HEK293 (cell line): ENCODE data around the gene HLA-DPB1.

Experiments
- CTCF ChIP-seq: fragments of 450-650 bp; formaldehyde crosslinking; IDR thresholded peaks from 2 replicates; pipeline ENCODE4 v1.5.1; 2016; ENCODE audit warnings: missing biosample characterization, missing genetic modification characterization
- GLI4 ChIP-seq: fragments of 450-650 bp; formaldehyde crosslinking; IDR thresholded peaks from 2 replicates; pipeline ENCODE4 v1.5.1; 2016; ENCODE audit warnings: missing biosample characterization, missing genetic modification characterization
- KLF7 ChIP-seq: fragments of 450-650 bp; formaldehyde crosslinking; IDR thresholded peaks from 2 replicates; pipeline ENCODE4 v1.5.1; 2016; ENCODE audit warnings: missing biosample characterization, missing genetic modification characterization, borderline replicate concordance
- ZNF214 ChIP-seq: fragments of 450-650 bp; formaldehyde crosslinking; IDR thresholded peaks from 2 replicates; pipeline ENCODE4 v1.5.1; 2017; ENCODE audit warnings: missing biosample characterization, mild to moderate bottlenecking, missing genetic modification characterization, borderline replicate concordance
- ZNF292 ChIP-seq: fragments of 450-650 bp; formaldehyde crosslinking; IDR thresholded peaks from 2 replicates; pipeline ENCODE4 v1.5.1; 2016; ENCODE audit warnings: low read depth, missing biosample characterization, missing genetic modification characterization, borderline replicate concordance
- ZNF311 ChIP-seq: fragments of 450-650 bp; formaldehyde crosslinking; IDR thresholded peaks from 2 replicates; pipeline ENCODE4 v1.5.1; 2017; ENCODE audit warnings: missing biosample characterization, missing genetic modification characterization, borderline replicate concordance

DNA sequence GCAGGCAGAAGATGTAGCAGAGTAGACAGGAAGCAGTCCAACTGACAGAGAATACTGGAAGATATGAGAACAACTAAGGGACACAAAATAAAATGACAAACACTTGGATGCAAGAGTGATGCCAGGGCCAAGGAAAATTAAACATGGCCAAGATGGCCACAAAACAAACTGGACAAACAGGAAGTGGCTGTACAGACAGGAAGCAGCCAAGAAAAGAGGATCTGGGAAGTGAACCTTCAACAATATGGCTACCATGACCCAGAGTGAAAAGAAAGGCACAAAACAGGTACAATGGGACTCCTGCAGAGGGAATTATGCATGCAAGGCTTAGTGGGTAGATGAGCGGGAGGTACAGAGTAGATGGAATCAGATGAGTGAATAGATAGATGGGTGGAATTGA, 29.1 kb downstream of the HLA-DPB1 start:
- TF ChIP-seq KLF7 (tag by site-specific recombination) (no peak), GLI4 (tag by site-specific recombination) (no peak), ZNF311 (no peak), ZNF292 (tag by site-specific recombination) (no peak), CTCF (no peak), ZNF214 (tag by site-specific recombination) (no peak)
